UCSD-AML1 (cell line): ENCODE measurements around the gene MRPS7.

ENCODE experiments used
- DNase-seq: peaks from one replicate; lab custom pipeline; 2025; ENCODE audit not compliant: unreplicated experiment; lab: John Stamatoyannopoulos, UW

Gene MRPS7

DNA sequence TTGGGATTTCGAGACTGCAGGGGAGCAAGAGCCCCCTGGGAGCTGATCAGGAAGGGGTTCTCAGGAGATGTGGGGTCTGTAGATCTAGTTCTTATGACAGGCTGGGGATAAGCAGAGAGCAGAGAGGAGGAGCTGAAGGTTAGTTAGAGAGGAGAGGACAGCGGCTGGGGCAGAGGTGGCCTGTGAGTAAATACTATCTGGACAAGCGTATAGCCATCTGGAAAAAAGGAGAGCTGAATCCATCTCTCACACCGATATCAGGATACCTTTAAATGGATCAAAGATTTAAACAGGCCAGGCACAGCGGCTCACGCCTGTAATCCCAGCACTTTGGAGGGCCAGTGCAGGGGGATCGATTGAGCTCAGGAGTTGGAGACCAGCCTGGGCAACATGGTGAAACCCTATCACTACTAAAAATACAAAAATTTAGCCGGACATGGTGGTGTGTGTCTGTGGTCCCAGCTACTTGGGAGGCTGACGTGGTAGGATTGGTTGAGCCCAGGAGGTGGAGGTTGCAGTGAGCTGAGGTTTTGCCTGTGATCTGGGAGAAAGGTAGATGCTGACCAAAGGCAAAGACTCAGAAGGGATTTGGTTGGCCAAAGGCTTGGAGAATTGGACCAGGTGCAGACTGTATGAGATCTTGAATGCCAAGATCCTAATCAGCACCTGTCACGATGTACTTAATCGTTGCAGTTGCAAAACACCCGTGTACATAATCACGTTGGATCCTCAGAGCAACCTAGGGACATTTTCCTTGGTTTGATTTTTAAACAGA is 46.5 kb downstream of the MRPS7 start:
- DNase-seq, result no peak

DNA sequence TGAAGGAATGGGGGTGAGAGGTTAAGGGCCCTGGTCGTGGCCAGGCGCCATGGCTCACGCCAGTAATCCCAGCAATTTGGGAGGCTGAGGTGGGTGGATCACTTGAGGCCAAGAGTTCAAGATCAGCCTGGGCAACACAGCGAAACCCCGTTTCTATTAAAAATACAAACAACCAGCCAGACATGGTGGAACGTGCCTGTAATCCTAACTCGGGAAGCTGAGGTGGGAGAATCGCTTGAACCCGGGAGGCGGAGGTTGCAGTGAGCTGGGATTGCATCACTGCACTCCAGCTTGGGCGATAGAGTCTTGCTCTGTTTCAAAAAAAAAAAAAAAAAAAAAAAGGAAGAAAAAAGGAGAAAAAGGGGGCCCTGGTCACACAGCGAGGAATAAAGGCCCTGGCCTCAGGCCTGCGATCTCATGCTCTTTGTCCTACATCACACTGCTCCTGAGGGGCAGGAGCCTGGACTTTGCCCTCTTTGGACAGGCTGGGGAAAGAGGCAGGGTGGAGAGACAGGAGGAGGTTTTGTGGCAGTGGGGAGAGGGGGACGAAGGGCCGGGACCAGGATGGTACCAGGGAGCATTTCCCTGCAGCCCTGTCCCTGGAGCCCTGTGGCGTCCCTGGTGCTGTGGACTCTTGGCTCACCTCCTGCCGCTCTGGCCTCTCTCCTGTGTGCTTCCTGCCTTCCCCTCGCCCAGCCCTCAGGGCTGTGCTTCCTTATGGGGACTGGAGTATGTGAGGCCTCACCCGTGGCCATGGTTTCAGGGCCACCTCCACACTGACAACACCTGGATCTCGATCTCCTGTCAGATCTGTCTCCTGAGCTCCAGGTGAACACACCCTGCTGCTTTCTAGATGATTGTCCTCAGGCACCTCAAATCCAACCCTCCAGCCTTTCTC is 47.3 kb downstream of the MRPS7 start:
- peak; percentile 36 for DNase-seq

DNA sequence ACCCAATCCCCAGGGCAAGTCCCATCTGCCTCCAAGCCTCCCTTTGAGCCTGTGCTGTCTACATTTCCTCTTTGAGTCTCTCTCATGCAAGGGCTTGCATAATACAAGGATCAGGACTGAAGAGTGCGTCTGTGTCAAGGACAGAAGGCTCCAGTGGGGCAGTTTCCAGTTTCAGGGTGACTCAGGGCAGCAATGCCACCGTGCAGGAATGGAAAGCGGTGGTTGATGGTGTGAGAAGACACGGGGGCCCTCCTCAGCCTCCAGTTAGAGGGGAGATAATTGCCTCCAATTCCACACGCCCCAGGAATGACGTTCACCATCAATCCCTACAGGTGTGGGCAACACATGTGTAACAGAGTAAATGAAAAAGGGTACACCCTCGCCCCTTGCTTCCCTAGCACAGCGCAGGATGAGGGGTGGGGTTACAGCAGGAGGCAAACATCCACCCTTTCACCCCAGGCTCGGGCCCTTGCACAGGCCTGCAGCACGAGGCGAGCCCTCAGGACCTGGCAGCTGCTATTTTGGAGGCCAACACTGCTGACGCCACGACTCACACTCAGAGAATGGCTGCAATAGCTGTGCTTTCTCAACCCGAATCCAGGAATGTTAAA is 52.4 kb downstream of the MRPS7 start:
- DNase-seq, result no peak

DNA sequence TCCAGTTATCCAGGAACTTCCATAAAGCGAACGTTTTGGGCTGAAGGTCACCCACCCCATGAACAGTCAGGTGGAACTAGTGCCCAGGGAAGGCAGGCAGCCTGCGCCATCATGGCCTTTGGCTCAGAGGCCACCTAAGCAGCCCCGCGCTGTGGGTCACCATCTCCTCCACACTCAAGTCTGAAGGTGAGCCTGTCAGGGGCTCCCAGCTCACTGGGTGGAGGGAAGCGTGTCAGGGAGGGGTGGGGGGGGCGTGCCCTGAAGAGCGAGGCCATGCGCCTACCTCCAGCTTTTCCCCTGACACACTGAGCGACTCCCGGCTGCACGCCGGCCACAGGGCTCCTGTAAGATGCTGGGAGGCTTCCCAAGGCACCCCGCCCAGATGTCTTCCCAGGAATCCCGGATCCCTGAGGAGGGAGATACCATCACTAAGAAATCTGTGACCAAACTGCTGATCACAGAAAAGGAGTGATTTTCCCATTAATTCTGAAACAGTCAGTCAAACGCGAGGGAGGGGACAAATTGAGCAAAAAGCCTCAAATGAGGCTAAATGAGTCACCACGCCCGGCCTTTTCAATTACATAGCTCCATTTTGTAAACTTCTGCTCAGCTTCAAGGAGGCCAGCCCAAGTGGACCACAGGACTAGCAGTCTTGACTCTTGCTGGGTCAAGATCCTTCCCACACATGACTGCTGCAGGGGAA is 54.0 kb downstream of the MRPS7 start:
- no peak for DNase-seq
